ENCODE data around the gene ZNF417.
"Not testable (repeated sequence)": the region's sequence is repeated elsewhere in the genome, so short reads cannot be mapped to it uniquely, and the experiment has no call there.

Gene ZNF417

GRCh38 chr19:57916168-57916995 is at the start of gene ZNF417:
ZNF417 (minus strand) TSS chr19:57916592; CDS start chr19:57916411, 181 bp downstream.
- DNase-seq: peak; percentile 94

DNA sequence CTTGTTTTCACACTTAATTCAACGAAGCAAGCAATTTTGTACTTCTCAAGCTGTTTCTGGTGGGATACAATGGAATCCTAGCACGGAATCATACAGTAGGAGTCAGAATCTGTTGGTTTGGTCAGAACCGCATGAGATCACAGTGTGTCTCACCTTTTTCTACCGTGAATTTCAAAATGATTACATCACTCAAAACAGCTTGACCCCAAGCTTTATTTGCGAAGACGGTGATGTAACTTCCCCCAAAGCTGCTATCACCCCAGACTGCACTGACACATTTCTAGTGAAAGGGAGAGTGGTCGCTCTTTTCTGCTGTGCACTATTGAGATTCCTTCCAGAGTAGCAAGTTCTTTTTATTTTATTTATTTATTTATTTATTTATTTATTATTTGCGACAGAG is 48.4 kb upstream of the ZNF417 start:
- no peak for DNase-seq

- DNase-seq: no peak
Measured at GRCh38 chr19:57961785-57962184, 45.4 kb upstream of the ZNF417 start.

DNA sequence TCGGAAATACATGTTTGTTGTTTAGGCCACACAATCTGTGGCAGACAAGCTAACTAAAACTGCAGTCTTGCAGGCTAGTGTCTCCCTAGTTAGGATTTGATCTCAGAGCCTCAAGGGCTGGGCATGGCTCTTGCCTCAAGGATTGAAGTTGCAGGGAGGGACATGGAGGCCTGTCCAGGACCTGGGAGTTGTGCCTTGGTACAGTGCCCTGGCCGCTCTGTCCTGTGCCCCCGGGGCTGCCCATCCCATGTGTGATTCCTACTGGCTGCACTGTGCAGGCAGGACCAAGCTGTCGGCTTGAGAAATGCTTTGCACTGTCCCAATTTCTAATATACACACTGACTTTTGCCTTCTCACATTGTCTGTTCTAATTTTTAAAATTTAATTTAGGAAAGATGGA is 38.6 kb upstream of the ZNF417 start:
- DNase-seq: no peak

GRCh38 chr19:57949702-57950101 is 33.3 kb upstream of the ZNF417 start:
- DNase-seq: no peak

- DNase-seq: no peak
Measured at GRCh38 chr19:57949296-57949695, 32.9 kb upstream of the ZNF417 start.

- peak; percentile 95 for DNase-seq
Measured at GRCh38 chr19:57947419-57948134, 31.2 kb upstream of the ZNF417 start, which contains the start of gene ZNF256. ZNF256 (minus strand) TSS chr19:57947706; CDS start chr19:57947474, 232 bp downstream.

DNA sequence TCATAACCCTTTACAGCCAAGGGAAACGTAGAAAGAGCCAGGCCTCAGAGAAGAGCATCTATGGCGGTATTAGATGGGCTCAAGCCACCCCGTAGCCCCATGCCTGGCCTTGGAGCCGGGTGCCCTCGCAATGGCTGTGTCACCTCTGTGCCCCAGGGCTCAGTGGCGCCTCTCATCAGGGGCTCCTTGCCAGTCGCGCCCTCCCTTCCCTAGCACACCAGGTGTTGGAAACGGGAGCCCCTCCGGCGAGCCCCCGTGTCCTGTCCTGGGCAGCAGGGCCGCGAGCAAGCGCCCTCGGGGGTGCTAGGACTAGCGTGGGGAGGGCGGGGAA is 30.7 kb upstream of the ZNF417 start:
- no peak for DNase-seq

DNA sequence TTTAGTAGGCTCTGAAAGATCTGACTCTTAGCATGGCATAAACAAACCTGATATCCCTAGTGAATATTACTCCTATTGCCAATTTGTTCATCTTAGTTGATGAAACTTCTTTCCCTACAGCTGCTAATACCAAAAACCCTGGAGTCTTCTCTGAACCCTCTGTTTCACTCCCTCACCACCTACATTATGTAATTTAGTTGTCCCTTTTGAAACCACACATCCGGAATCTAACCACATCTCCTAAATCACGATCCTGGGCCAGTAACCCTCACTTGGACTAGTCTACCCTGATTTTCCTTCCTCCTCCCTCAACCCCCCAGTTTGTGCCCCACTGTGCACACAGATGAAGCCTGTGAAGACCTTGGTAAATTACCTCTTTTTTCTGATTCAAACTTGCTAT is 29.9 kb upstream of the ZNF417 start:
- no peak for DNase-seq

GRCh38 chr19:57941593-57941992 is 25.2 kb upstream of the ZNF417 start:
- DNase-seq: no peak

DNA sequence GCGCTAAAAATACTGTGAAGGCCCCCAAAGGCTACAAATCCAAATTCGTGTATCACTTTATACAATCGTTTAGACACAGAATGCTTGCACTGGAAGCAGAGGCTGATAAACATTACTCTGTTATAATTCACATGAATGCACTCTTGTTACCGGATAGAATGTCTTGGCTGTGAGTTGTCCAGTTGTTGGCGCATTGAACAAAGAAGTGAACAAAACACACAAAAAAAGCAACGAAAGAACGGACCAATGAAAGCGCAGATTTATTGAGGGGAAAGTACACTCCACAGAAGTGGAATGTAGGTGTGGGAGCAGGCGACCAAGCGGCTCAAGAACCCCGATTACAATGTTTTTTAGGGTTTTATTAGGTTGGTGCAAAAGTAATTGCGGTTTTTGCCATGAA is 19.3 kb upstream of the ZNF417 start:
- no peak for DNase-seq

- DNase-seq: peak; percentile 66
Measured at GRCh38 chr19:57934820-57935665, 18.7 kb upstream of the ZNF417 start, which contains the start of gene ZNF418. ZNF418 (minus strand) TSS chr19:57935402; CDS start chr19:57933822, 1,580 bp downstream.

DNA sequence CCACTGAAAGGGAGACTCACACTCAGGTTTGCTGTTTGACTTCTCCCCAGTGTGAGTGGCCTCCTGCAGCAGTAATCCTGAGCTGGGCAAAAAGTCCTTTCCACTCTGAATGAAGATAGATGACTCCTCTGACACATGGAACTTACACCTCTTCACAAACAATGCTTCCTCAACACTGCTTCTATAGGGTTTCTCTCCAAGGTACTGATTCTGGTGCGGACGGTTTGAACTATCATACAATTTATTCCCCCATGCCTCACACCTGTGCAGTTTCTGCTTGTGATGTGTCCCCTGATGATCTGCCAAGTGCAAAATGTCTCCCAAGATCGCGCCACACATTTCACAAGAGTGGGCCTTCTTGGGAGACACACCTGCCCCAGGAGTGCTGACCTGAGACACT is 11.2 kb upstream of the ZNF417 start:
- no peak for DNase-seq

DNA sequence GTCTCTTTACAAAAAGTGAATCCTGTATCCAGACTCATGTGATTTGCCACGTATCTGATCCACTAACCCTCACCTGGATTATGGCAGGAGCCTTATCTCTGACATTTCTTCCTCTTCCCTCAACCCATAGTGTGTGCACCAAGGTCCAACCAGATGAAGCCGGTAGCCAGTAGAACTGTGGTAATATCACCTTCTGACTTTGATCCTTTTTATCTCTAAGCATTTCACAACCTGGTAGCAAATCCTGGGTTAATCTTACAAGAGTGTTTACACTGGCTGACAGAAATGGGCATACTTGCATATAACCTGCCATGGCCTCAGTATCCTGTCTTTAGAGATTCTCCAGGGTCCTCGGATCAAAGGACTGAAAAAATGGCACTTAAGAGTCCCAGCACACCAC is 1.9 kb downstream of the ZNF417 start:
- no peak for DNase-seq

DNA sequence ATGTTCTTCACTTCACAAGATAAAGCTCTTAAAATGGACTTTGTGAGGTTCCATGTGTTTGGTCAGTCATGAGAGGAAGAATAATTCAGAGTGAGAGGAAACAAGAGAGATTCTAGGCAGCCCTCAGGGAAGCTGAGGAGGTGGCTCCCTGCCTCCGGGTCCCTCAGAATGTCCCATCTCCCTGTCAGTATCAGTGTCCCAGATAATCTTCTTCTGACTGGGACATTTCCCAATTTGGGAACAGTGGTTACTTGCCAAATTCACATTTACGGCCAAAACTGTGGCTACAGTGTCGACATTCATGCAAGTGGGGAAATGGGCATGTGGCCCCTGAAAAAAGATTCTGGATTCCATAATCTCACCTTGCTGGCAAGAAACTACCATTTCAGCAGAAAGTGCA is 9.0 kb downstream of the ZNF417 start:
- DNase-seq: no peak

GRCh38 chr19:57905258-57905657 is 11.1 kb downstream of the ZNF417 start:
- DNase-seq: no peak

DNA sequence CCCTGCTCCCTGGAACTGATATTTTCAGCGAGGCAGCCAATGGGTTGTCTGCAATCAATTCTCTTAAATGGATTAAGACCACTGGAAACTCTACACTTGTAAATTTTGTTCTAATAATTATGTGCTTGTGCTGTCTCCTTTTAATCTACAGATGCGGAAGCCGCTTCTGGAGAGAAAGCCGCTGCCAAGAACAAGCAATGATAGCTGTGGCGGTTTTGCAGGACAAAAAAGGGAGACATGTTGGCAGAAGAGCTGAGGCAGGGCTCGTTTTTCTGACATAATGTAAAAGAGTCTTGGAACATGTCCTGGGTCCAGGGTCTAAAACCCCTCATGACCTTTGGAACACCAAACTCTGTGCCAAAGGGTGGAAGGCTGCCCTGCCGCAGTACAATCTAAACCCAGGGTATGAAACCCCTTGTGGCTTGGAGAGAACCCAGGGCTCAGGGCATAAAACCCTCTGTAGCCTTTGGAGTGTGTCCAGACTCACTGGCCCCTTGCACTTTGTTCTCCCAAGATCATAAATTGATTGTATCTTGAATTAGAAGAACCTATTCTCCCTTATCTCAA is 12.7 kb downstream of the ZNF417 start:
- DNase-seq: no peak

DNA sequence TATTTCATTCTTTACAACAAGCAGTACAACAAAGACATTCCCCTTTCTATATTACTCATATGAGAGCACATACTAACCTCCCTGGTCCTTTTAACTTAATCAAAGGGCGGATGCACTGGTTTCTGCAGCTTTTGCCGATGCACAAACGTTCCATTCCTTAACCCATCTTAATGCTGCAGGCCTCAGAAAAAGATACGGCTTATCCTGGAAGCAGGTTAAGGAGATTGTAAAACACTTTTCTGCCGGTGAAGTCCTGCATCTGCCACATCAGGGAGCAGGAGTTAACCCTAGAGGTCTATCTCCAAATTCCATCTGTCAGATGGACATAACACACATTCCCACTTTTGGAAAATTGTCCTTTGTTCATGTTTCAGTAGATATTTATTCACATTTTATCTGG is 16.1 kb downstream of the ZNF417 start:
- DNase-seq: no peak

GRCh38 chr19:57890706-57891105 is 25.7 kb downstream of the ZNF417 start:
- not testable (repeated sequence) for DNase-seq

DNA sequence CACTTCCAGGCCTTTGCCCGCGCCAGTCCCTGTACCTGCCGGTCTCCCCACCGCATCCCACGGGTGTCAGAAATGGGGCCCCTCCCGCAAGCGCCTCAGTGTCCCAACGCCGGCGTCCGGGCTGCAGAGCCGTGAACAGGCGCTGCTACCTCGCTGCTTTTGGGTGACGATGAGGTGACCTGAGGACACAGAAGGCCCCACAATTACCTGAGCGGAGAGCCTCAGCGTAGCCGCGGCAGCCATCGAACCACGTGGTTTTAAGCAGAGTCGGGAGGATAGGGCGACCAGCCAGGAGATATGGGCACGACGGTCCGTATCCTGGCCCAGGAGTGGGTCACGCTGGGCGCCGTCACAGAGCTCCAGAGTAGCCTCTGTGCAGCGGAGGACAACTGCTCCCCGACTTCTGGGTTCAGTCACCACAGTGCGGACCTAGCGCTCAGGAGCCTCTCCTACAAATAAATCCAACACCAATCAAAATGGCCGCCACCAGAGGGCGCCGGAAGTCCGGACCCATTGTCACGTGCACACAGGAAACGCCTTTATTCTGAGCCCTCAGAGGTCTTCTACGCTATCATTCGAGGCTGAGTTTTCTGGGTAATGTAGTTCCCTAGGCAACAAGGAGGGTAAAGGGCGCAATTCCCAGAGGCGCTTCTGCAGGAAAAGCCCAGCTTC is 27.7 kb downstream of the ZNF417 start, which contains the start of gene ZNF814:
TSS of gene ZNF814 (minus strand) at position 478 of the 672 bp plus-strand sequence. CDS start at position 243, 235 bp downstream.
- DNase-seq: peak; percentile 92

DNA sequence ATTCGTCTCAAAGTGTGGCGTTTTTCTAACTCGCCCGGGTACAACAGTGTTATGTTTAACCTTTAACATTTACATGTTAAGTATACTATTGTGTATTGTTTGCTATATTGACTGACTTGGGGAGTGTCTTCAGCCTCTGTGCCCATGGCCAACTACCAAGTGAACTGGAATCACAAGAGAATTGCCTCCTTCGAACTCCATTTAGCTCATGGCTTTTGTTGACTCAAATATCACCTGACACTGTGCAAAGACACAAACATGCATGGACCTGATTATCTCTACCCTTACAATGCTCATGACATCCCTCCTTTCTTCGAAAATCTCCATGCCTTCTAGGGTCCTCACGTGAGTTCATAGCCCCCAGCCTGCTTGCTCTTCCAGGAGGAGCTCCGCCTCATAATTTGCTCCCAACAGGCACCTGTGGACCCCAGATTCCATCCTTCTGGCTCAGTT is 28.3 kb downstream of the ZNF417 start:
- no peak for DNase-seq
